HG03439 (cell line): ENCODE data around the gene AGTR2.
"Not testable (repeated sequence)": the region's sequence is repeated elsewhere in the genome, so short reads cannot be mapped to it uniquely, and the experiment has no call there.

Experiments used
- ATAC-seq: cut with Tn5 transposase; IDR thresholded peaks from one replicate; pipeline ENCODE4 v1.9.1; 2021; ENCODE audit warnings: mild to moderate bottlenecking, moderate library complexity; ENCODE audit not compliant: unreplicated experiment

Gene AGTR2

GRCh38 chrX:116170511-116170910 lies at the start of gene AGTR2:
TSS of gene AGTR2 (plus strand) at chrX:116170744. CDS start at chrX:116172281, 1,537 bp downstream.
- ATAC-seq: no peak

GRCh38 chrX:116135277-116135676 lies 35.3 kb upstream of the AGTR2 start:
- no peak for ATAC-seq

GRCh38 chrX:116141270-116141669 lies 29.3 kb upstream of the AGTR2 start:
- not testable (repeated sequence) for ATAC-seq

- no peak for ATAC-seq
Measured at GRCh38 chrX:116142976-116143375, 27.6 kb upstream of the AGTR2 start.

GRCh38 chrX:116172976-116173375 lies 2.4 kb downstream of the AGTR2 start:
- no peak for ATAC-seq

- ATAC-seq: no peak
Measured at GRCh38 chrX:116181300-116181699, 10.8 kb downstream of the AGTR2 start.

GRCh38 chrX:116185163-116185562 lies 14.6 kb downstream of the AGTR2 start:
- no peak for ATAC-seq

- ATAC-seq: no peak
Measured at GRCh38 chrX:116194649-116195048, 24.1 kb downstream of the AGTR2 start.

GRCh38 chrX:116198235-116198634 lies 27.7 kb downstream of the AGTR2 start:
- no peak for ATAC-seq

GRCh38 chrX:116198810-116199209 lies 28.3 kb downstream of the AGTR2 start:
- no peak for ATAC-seq

GRCh38 chrX:116204932-116205331 lies 34.4 kb downstream of the AGTR2 start:
- no peak for ATAC-seq

GRCh38 chrX:116213262-116213661 lies 42.7 kb downstream of the AGTR2 start:
- ATAC-seq: no peak

GRCh38 chrX:116217080-116217479 lies 46.5 kb downstream of the AGTR2 start:
- not testable (repeated sequence) for ATAC-seq
